GM18517 (cell line): ENCODE measurements around the gene SNX15.
"Not testable (repeated sequence)": the region's sequence is repeated elsewhere in the genome, so short reads cannot be mapped to it uniquely, and the experiment has no call there.

Experiments
- ATAC-seq: cut with Tn5 transposase; IDR thresholded peaks from one replicate; pipeline ENCODE4 v1.9.1; 2021; ENCODE audit warnings: mild to moderate bottlenecking, moderate library complexity; ENCODE audit not compliant: unreplicated experiment

Gene SNX15, protein sequence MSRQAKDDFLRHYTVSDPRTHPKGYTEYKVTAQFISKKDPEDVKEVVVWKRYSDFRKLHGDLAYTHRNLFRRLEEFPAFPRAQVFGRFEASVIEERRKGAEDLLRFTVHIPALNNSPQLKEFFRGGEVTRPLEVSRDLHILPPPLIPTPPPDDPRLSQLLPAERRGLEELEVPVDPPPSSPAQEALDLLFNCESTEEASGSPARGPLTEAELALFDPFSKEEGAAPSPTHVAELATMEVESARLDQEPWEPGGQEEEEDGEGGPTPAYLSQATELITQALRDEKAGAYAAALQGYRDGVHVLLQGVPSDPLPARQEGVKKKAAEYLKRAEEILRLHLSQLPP

DNA sequence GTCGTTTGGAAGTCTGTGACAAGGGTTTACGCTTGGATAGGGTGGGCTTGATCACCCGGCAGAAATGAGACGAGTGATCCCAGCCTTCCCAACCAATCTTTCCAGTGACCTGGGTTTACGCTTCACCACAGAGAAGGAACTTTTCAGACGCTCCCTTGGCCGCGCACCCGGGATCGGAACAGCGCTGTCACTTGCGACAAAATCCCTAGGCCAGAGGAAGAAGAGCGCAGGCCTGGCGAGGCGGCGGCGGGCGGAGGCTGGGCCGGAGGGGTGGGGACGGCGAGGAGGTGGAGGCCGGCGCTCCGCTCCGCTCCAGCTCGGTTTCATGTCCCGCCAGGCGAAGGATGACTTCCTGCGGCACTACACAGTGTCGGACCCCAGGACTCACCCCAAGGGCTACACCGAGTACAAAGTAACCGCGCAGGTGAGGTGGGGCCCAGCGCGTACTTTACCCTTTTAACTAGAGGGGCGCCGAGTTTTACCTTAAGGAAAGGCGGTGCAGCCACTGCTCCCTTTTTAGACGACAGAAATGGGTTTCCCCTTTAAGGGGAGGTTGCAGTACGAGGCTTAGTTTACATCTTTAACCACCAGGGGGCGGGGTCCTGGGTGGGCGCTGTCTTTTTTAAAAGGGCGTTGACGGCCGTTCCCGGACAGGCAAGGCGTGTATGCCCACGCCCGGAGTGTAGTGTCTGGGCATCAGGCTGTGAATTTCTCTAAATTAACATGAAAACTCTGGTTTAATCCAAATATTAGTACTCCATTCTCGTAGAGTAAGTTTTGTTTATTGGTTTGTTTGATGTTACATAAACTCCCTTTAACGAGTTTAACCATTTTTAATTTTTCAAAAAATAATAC lies at the start of gene SNX15:
SNX15 (plus strand) TSS at position 227 of the 855 bp plus-strand sequence; CDS start at position 326, 99 bp downstream.
- ATAC-seq = peak; percentile 92

DNA sequence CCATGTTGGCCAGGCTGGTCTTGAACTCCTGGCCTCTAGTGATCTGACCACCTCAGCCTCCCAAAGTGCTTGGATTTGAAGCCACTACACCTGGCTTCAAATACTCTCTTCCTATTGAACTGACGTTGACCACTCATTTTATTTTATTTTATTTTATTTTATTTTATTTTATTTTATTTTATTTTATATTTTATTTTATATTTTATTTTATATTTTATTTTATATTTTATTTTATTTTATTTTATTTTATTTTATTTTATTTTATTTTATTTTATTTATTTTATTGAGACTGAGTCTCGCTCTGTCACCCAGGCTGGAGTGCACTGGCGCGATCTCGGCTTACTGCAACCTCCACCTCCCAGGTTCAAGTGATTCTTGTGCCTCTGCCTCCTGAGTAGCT lies 43.9 kb upstream of the SNX15 start:
- not testable (repeated sequence) for ATAC-seq

DNA sequence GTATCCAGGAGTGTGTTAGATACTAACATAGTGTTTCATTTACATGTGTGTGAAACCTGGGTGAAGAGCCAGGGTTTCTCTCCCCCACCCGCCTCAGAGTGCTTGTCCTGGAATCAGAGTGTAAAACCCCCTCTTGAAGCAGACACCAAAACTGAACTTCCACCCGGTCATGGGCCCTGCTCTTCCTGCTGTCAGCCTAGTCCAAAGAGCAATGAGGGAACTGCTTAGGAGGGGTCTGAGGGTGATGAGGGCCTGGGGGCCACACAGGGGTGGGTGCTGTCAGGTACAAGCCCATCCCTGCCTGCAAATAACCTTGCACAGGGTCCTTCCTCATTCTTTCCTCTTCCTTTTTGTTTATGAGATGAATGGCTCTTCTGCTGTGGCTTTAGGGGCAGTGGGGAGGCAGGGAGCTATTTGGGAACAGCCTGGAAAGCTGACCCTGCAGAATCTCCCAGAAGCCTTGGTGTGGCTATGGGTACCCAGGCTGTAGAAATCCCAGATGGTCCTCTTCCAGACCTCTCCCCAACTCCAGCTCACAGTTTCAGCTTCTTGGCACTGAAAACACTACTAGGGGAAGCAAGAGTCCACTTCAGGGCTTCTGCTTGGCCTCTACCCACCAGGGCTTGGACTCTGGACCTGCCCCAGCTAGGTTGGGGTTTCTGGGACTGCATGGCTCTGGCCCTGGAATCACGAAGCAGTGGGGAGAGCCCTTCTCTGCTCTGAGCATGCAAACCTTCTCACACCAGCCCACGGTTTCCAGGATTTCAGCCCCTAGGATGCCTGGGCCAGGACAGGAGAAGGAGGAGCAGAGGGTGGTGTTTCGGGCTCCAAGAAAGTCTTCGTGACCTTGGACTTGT lies 39.0 kb upstream of the SNX15 start:
- ATAC-seq = no peak

DNA sequence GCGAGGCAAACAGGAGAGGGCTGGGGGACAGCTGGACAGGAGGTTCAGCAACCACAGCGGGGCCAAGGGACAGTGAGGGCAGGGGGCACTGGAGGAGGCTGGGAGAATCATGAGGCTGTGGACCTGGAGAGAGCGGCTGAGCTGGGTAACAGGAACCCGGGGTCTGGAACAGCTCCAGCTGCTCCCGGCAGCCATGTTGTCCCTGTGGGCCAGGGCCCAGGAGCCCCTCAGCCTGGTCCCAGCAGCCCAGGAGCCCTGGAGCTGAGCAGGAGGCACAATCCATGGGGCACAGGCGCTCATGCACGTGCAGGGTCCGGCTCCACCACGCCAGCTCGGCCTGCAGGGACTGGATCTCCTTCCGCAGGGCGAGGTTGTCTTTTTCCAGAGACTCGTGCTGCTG lies 37.8 kb upstream of the SNX15 start:
- no peak for ATAC-seq

DNA sequence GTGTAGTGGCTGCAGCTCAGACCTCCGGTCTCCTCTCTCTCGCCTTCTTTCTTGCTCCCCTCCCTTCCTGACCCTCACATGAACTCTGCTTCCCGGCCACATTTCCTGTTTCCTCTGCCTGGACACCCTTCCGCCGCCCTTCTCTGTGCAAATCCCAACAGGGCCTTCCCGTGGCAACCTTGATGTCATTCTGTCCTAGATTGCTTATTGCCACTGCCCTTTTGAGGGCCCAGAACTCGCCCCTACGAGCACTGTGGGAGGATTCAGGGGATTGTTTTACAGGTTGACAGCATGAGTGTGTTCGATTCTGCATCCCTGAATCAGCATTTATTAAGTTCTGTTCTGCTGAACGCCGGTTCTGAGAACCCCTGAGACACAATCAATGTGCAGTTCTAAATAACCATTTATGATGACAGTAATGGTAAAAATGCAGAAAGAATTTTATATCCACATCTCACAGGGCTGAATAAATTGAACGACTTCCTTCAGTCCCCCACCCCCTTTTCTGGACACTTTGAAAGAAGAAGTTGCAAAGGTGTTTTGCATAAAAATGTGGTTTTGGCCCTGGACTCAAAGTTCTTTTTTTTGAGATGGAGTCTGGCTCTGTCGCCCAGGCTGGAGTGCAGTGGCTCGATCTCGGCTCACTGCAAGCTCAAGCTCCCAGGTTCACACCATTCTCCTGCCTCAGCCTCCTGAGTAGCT lies 36.9 kb upstream of the SNX15 start:
- no peak for ATAC-seq

DNA sequence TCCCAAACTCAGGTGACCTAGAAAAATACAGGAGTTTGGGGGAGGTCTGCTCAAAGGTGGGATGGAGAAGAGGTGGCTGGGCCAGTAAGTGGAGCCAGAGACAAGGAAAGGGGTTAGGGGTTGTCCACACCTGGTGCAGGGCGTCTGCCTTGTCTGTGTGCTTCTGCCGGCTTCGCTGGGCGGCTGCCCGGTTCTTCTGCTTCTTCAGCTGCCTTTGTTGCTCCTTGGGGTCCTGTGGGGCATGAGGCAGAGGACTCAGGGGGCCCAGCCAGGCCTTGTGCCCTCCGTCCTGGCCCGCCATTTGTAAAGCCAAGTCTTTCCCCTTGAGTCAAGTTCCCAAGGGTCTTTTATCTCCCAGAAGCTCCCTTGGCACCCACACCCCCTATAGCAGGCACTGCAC lies 32.9 kb upstream of the SNX15 start:
- ATAC-seq = no peak

DNA sequence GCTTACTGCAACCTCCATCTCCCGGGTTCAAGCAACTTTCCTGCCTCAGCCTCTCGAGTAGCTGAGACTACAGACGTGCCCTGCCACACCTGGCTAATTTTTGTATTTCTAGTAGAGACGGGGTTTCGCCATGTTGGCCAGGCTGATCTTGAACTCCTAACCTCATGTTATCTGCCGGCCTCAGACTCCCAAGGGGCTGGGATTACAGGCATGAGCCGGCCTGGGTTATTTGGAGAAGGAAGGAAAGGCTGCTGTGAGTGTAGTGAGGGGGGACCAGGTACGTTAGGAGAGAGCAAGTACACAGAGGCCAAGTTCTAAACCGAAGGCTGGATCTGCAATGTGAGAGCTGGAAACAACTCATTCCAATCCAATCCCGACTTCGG lies 30.9 kb upstream of the SNX15 start:
- ATAC-seq = no peak

DNA sequence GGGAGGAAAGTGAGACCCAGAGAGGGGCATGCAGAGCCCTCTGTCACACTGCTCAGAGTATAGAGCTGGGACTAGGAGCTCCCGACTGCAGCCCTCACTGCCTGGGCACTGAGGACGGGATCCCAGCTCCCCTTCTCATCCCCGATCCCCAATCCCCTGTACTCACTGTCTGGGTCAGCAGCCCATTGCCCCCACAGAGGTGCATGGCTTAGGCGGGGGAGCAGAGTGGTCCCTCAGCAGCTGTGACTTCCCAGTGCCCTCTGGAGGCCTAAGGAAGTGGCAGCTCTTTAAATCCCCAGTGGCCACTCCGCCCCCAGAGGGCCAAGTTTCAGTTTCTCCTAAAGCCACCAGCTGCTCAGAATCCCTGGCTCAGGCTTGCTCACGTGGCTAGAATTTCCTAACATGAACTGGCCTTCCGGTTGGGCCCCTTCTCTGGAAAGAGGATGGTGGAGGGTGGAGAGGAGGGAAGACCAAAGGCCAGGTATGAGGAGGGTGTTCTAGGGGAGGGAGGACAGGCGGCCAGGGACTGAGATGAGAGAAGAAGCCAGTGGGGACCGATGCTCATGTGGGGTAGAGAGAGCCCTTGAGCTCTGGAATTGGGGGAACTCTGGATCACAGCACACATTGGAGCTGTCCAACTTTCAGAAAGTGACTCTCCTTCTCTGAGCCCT lies 30.4 kb upstream of the SNX15 start, which contains the start of gene BATF2:
BATF2 (minus strand) TSS at position 262 of the 671 bp plus-strand sequence; CDS start at position 205, 57 bp downstream.
- ATAC-seq = no peak

DNA sequence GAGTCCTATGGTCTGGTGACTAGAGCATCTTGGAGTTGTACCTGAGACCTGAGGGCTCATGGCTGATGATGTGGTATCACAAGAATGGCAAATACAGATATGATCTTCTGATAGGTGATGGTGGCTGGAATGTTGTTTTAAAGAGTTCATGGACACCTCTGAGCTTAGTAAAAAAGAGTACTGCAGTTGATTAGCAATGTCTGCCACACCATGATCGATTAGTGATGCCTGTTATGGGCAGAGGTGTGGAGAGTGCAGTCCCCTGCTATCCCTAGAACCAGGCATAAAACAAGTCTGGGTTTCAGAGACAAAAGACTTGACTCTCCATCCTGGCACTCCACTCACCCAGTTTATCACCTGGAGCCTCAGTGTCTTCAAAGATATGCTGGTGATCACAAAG lies 29.1 kb upstream of the SNX15 start:
- ATAC-seq = no peak

DNA sequence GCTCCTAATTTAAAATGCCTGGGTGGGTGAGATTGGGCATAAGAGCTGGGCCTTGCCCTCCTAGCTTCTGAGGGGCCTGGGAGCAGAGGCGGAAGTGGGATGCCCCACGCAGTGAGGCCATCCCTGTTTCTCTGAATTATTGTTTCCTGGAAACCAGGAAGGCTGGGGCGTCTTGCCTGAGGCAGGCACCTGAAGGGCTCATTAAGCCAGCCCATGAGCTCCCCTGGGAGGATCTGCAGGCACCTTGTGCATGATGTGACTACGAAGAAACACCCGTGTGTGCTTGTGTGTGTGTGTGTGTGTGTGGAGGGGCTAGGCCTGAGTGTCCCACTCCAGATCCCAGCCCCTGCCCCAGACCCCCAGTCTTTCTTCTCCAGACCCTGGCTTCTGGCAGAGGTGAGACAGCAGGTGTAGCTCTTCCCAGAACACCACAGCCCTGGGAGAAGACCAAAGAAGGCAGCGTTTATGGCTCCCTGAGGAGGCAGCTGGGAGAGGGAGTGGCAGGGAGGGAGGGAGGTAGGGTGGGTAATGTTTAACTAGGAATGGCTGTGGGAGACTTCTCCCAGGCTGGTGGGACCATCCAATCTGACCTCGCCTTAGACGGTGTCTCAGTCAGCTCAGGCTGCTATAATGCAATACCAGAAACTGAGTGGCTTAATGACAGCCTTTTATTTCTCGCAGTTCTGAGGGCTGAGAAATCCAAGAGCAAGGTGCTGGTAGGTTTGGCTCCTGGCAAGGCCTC lies 28.4 kb upstream of the SNX15 start:
- no peak for ATAC-seq

DNA sequence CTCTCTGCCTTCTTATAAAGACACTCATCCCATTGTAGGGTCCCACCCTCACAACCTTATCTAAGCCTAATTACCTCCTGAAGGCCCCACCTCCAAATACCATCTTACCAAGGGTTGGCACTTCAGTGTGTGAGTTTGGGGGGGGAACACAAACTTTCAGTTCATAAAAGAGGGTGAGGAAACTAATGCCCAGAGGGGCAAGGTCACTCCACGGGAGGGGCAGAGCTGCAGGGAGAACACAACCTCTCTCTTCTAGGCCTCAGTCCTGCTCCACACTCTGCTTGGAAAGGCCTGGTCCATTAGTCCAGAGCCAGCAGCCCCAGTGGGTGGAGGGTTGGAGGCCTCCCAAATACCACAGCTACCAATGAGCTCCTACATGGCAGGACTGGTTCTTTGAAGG lies 27.8 kb upstream of the SNX15 start:
- ATAC-seq = no peak

DNA sequence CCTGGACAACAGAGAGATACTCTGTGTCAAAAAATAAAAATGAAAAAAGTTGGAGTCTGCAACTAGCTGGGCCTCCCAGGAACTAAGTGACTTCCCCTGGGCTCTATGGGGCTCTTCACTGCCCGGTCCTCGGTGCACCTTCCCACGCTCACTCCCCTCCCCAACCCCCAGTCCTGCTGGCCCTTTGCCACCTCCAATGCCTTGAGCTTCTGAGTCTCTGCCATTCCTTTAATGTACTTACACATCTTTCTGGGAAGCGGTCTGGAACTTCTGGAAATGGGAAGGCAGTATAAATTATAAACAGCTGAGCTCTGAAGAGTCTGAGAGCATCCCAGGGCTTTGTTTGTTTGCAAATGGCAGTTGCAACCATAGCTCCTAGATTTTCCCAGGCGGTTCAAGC lies 24.5 kb upstream of the SNX15 start:
- ATAC-seq = no peak

DNA sequence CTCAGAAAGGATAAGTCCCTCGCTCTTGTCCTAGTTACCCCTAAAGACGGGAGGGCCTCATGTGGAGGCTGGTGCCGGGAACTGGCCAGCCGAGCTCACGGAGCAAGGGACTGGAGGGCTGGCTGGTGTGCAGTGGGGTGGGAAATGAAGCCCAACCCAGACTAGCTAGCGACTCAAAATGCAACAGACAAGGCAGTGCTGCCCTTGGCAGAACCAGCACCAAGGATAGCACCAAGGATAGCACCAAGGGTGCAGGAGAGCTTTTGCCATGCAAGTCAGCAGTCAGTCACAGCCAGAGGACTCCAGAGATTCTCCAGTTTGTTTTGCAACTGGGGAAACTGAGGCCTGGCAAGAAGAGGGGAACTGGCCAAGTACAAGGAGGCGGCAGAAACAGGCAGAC lies 24.0 kb upstream of the SNX15 start:
- no peak for ATAC-seq

DNA sequence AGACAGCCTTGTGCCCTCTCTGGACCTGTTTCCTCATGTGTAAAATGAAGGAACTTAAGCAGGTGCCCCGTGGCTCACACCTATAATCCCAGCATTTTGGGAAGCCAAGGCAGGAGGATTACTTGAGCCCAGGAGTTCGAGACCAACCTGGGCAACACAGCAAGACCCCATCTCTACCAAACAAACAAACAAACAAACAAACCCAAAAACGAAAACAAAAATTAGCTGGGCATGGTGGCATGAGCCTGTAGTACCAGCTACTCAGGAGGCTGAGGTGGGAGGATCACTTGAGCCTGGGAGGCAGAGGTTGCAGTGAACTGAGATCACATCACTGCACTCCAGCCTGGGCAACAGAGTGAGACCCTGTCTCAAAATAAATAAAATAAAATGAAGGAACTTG lies 23.3 kb upstream of the SNX15 start:
- ATAC-seq = not testable (repeated sequence)

DNA sequence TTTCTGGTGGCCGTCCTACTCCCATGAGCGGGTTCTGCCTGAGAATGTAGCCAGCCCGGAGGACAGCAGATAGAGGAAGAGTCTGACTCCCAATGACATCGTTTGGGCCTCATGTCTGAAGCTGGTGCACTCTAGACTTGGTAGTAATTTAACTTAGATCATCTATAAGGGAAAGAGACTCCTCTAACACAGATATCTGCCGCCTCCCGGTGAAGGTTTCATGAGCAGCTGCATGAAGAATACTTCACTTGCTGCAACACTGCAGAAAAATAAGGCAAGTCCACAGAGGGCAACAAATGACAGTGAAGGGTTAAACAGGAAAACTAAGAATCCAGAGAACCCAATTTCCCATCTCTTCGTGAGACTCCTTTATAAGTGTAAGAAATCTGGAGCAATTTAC lies 19.2 kb upstream of the SNX15 start:
- no peak for ATAC-seq

DNA sequence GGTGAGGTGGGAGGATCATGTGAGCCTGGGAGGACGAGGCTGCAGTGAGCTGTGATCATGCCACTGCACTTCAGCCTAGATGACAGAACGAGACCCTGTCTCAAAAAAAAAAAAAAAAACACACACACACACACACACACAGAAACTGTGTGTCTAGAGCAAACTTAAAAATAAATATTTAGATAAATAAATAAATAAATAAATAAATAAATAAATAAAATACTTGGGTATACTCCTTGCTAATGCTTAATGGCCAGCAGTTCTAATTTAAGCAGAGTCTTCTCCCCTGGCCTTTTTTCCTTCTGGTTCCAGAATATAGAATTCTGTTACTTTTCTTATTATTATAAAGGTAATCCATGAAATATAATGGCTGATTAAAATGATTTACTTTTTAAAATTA lies 18.4 kb upstream of the SNX15 start:
- no peak for ATAC-seq

DNA sequence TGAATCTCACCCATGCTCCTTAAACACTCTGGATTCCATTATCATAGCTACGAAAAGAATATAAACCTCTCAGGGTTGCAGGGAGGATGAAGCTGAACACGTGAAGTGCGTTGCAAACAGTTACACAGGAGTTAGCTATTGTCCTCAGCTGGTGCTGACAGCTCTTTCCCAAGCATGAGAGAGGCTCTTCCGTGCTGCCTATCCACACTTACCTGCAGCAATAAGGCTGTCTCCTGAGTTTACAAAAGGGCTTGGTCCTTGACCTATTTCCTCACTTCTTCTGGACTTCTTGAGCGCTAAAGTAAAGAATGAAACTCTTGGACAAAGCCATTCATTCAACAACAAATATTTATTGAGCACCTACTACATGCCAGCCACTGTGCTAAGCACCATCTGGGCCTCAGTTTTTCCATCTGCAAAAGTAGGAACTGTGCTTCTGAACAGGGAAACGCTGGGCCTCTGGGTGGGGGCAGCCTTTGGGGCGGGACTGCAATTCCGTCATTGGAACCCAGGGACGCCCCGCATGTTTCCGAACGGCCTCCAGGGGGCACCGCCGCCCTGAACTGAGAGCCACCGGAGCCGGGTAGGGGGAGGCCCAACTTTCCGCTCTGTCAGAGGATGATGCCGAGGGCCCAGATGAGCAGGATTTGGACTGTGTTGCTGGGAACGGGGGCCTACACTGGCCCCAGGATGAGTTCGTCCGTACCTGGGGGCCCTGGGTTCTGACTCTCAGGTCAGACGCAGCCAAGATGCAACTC lies 13.9 kb upstream of the SNX15 start:
- peak; percentile 58 for ATAC-seq

DNA sequence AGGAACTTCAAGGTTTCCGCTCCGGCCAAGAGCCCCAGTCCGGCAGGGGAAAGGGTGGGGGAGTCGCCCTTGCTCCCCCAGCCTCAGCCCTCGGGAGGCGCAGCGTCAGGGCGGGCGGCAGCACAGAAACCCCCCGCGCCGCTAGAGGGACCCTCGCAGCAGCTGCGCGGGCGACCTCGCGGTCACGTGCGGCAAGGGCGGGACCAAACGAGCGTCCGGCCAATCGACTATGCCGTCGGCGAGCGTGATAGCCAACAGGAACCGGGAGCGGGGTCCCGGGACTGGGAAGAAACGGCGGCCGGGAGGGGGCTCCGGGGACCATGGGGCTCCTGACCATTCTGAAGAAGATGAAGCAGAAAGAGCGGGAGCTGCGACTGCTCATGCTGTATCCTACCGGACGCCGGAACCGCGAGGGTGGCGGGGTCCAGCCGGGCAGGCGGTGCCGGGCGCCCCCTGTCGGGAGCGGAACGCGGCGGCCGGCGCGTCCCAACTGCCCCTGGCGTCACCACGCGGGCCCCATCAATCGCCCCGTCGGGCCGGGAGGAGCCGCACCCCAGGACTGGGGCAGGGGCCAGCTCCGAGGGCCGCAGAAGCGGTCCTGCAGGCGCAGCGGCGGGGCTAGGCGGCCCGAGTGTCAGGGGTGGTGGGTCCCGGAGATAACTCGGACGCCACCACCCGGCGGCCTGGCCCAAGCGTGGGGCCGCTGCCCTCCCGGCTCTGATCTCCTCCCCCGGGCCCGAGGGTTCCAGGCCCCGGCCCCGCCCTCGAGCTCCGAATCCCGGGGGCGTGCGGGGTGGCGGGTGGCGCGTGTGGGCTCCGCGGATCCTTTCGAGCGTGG lies 13.1 kb upstream of the SNX15 start, which contains the start of gene ARL2:
ARL2 (plus strand) TSS at position 273 of the 838 bp plus-strand sequence; CDS start at position 321, 48 bp downstream.
- peak; percentile 84 for ATAC-seq
